Dedifferentiated amniotic fluid mesenchymal stem cell (primary cell): ENCODE data around the gene ZBTB40.

Source experiments
- DNase-seq: peaks from one replicate; pipeline ENCODE4 v3.0.0-alpha.2; 2016; ENCODE audit errors: extremely low spot score

Gene ZBTB40

GRCh38 chr1:22530715-22531114, 79.1 kb downstream of the ZBTB40 start:
- no peak for DNase-seq

GRCh38 chr1:22531251-22531650, 79.6 kb downstream of the ZBTB40 start:
- no peak for DNase-seq

GRCh38 chr1:22533244-22533895, 81.7 kb downstream of the ZBTB40 start:
- DNase-seq: no peak

GRCh38 chr1:22534951-22535350, 83.3 kb downstream of the ZBTB40 start:
- no peak for DNase-seq

GRCh38 chr1:22535399-22535798, 83.7 kb downstream of the ZBTB40 start:
- no peak for DNase-seq

- DNase-seq: no peak
Observed at GRCh38 chr1:22536506-22536905, 84.9 kb downstream of the ZBTB40 start.

GRCh38 chr1:22537441-22538139, 85.9 kb downstream of the ZBTB40 start:
- no peak for DNase-seq

GRCh38 chr1:22539510-22540118, 88.0 kb downstream of the ZBTB40 start:
- no peak for DNase-seq

GRCh38 chr1:22540337-22540736, 88.7 kb downstream of the ZBTB40 start:
- no peak for DNase-seq

- no peak for DNase-seq
Observed at GRCh38 chr1:22542886-22543285, 91.2 kb downstream of the ZBTB40 start.

GRCh38 chr1:22543679-22544078, 92.0 kb downstream of the ZBTB40 start:
- DNase-seq: no peak

- no peak for DNase-seq
Observed at GRCh38 chr1:22544606-22545005, 93.0 kb downstream of the ZBTB40 start.

- DNase-seq: no peak
Observed at GRCh38 chr1:22545141-22545540, 93.5 kb downstream of the ZBTB40 start.

GRCh38 chr1:22547186-22547817, 95.7 kb downstream of the ZBTB40 start:
- no peak for DNase-seq

GRCh38 chr1:22547818-22548462, 96.3 kb downstream of the ZBTB40 start:
- no peak for DNase-seq

GRCh38 chr1:22550021-22550420, 98.4 kb downstream of the ZBTB40 start:
- DNase-seq: no peak

GRCh38 chr1:22551591-22551990, 99.9 kb downstream of the ZBTB40 start:
- no peak for DNase-seq

GRCh38 chr1:22552021-22552420, 100.4 kb downstream of the ZBTB40 start:
- no peak for DNase-seq

- DNase-seq: no peak
Observed at GRCh38 chr1:22553104-22553880, 101.6 kb downstream of the ZBTB40 start.

GRCh38 chr1:22553991-22554522, 102.4 kb downstream of the ZBTB40 start:
- DNase-seq: no peak

- no peak for DNase-seq
Observed at GRCh38 chr1:22555371-22555656, 103.7 kb downstream of the ZBTB40 start.
